Measurements from ENCODE around the gene PAPOLA. TPM values are rescaled to one million over a fixed set of nuclear protein-coding genes. Genes with fewer than 3 reads are reported as not detected.

PAPOLA gene
- total RNA-seq, 4 donors from 2014 or later, result 113 to 169 (median 133) TPM

- no peak for TF ChIP-seq CTCF (IDR thresholded peaks at IDR 0.05)
- DNase-seq (ENCODE audit: low spot score) (no peak), ATAC-seq (ENCODE audit: low FRiP score) (no peak)
These were observed 9.0 kb downstream of the PAPOLA start for GRCh38 chr14:96511146-96511545.

- DNase-seq (ENCODE audit: low spot score) (no peak), ATAC-seq (ENCODE audit: low FRiP score) (no peak)
- TF ChIP-seq CTCF (IDR thresholded peaks at IDR 0.05), result no peak
These were observed 9.5 kb downstream of the PAPOLA start for GRCh38 chr14:96511667-96512066.

- TF ChIP-seq CTCF (IDR thresholded peaks at IDR 0.05), result no peak
- ATAC-seq (ENCODE audit: low FRiP score) (no peak), DNase-seq (ENCODE audit: low spot score) (no peak)
These were observed 9.9 kb downstream of the PAPOLA start for GRCh38 chr14:96512122-96512521.

- DNase-seq (ENCODE audit: low spot score), result no peak
- ATAC-seq (ENCODE audit: low FRiP score), result no peak
These were observed 10.6 kb downstream of the PAPOLA start for GRCh38 chr14:96512602-96513397.

GRCh38 chr14:96514694-96515093, 12.5 kb downstream of the PAPOLA start:
- ATAC-seq (ENCODE audit: low FRiP score) (no peak), DNase-seq (ENCODE audit: low spot score) (no peak)
- no peak for TF ChIP-seq CTCF (IDR thresholded peaks at IDR 0.05)

More at GRCh38 chr14:96512602-96513397, 10.6 kb downstream of the PAPOLA start:
- no peak for TF ChIP-seq CTCF (IDR thresholded peaks at IDR 0.05)

- DNase-seq (ENCODE audit: low spot score), result no peak
- no peak for ATAC-seq (ENCODE audit: low FRiP score)
- no peak for TF ChIP-seq CTCF (IDR thresholded peaks at IDR 0.05)
These were observed 13.5 kb downstream of the PAPOLA start for GRCh38 chr14:96515731-96516130.

GRCh38 chr14:96516351-96516750, 14.2 kb downstream of the PAPOLA start:
- DNase-seq (ENCODE audit: low spot score) (no peak), ATAC-seq (ENCODE audit: low FRiP score) (no peak)
- no peak for TF ChIP-seq CTCF (IDR thresholded peaks at IDR 0.05)
